Measurements from ENCODE around the gene SENP6. TPM values are rescaled to one million over a fixed set of nuclear protein-coding genes. Genes with fewer than 3 reads are reported as not detected.

Gene SENP6
- total RNA-seq: 150 to 159 TPM (median 157 TPM) in 3 replicates

GRCh38 chr6:75601304-75602245, at the start of gene SENP6:
TSS of gene SENP6 (plus strand) at chr6:75601880. CDS start at chr6:75602525, 645 bp downstream.
- H3K4me3 Mint-ChIP-seq: peak within 1 kb of the TSS; percentile 97
- H3K4me1 Mint-ChIP-seq: peaks cover 34% of the 10 kb centered on the region
- peak; percentile 55 to 79 for DNase-seq (ENCODE audit: low spot score in 2 of 2, unreplicated experiment in 2 of 2)
- H3K27me3 Mint-ChIP-seq (ENCODE audit: low read depth): no peaks in the 10 kb centered on the region
- H3K27ac Mint-ChIP-seq: peak within 1 kb of the TSS; percentile 100
- H3K9me3 Mint-ChIP-seq: peaks cover 5% of the 10 kb centered on the region
- TF ChIP-seq CTCF (IDR thresholded peaks at IDR 0.05; ENCODE audit: unreplicated experiment): no peak
- H3K36me3 Mint-ChIP-seq: peaks cover 10% of the 10 kb centered on the region

- no peaks in the 10 kb centered on the region for H3K27me3 Mint-ChIP-seq (ENCODE audit: low read depth)
- H3K27ac Mint-ChIP-seq: peak overlapping the region; percentile 17
- H3K9me3 Mint-ChIP-seq: peaks cover 9% of the 10 kb centered on the region
- H3K36me3 Mint-ChIP-seq: no peaks in the 10 kb centered on the region
- no peak overlapping the region for H3K4me3 Mint-ChIP-seq
- DNase-seq (ENCODE audit: low spot score in 2 of 2, unreplicated experiment in 2 of 2): no peak
- H3K4me1 Mint-ChIP-seq: peaks cover 14% of the 10 kb centered on the region
- TF ChIP-seq CTCF (IDR thresholded peaks at IDR 0.05; ENCODE audit: unreplicated experiment): no peak
Measured at GRCh38 chr6:75556240-75556639, 45.4 kb upstream of the SENP6 start.

- Mint-ChIP-seq H3K4me3 (no peak overlapping the region), H3K9me3 (peaks cover 13% of the 10 kb centered on the region), H3K27me3 (ENCODE audit: low read depth) (no peaks in the 10 kb centered on the region), H3K4me1 (peaks cover 14% of the 10 kb centered on the region), H3K36me3 (no peaks in the 10 kb centered on the region), H3K27ac (no peak overlapping the region)
- no peak for DNase-seq (ENCODE audit: low spot score in 2 of 2, unreplicated experiment in 2 of 2)
- no peak for TF ChIP-seq CTCF (IDR thresholded peaks at IDR 0.05; ENCODE audit: unreplicated experiment)
Measured at GRCh38 chr6:75557068-75557467, 44.6 kb upstream of the SENP6 start.

GRCh38 chr6:75563032-75563431, 38.6 kb upstream of the SENP6 start:
- H3K9me3 Mint-ChIP-seq: peaks cover 47% of the 10 kb centered on the region
- no peaks in the 10 kb centered on the region for H3K36me3 Mint-ChIP-seq
- TF ChIP-seq CTCF (IDR thresholded peaks at IDR 0.05; ENCODE audit: unreplicated experiment): no peak
- H3K4me3 Mint-ChIP-seq: no peak overlapping the region
- no peak for DNase-seq (ENCODE audit: low spot score in 2 of 2, unreplicated experiment in 2 of 2)
- H3K27me3 Mint-ChIP-seq (ENCODE audit: low read depth): no peaks in the 10 kb centered on the region
- H3K4me1 Mint-ChIP-seq: no peaks in the 10 kb centered on the region
- no peak overlapping the region for H3K27ac Mint-ChIP-seq

- Mint-ChIP-seq H3K9me3 (peaks cover 52% of the 10 kb centered on the region), H3K4me3 (no peak overlapping the region), H3K4me1 (no peaks in the 10 kb centered on the region), H3K36me3 (no peaks in the 10 kb centered on the region), H3K27me3 (ENCODE audit: low read depth) (no peaks in the 10 kb centered on the region), H3K27ac (no peak overlapping the region)
- TF ChIP-seq CTCF (IDR thresholded peaks at IDR 0.05; ENCODE audit: unreplicated experiment): no peak
- no peak for DNase-seq (ENCODE audit: low spot score in 2 of 2, unreplicated experiment in 2 of 2)
Measured at GRCh38 chr6:75566137-75566767, 35.4 kb upstream of the SENP6 start.
